Activated naive CD4-positive, alpha-beta T cell treated with anti-CD3 and anti-CD28 coated beads, Interleukin-2, amount 50 U/mL, for 24 hours (primary cell): ENCODE results near the gene ELF3.
"Not testable (repeated sequence)": the region's sequence is repeated elsewhere in the genome, so short reads cannot be mapped to it uniquely, and the experiment has no call there.

Source experiments
- H3K27ac Mint-ChIP-seq: one replicate; pipeline ENCODE4 v1.8.0; 2021; ENCODE audit warnings: mild to moderate bottlenecking, mixed read lengths
- H3K27me3 Mint-ChIP-seq: one replicate; pipeline ENCODE4 v1.8.0; 2021; ENCODE audit warnings: mixed read lengths
- H3K36me3 Mint-ChIP-seq: one replicate; pipeline ENCODE4 v1.8.0; 2021; ENCODE audit warnings: mixed read lengths
- H3K4me1 Mint-ChIP-seq: one replicate; pipeline ENCODE4 v1.8.0; 2021; ENCODE audit warnings: mixed read lengths
- H3K4me3 Mint-ChIP-seq: one replicate; pipeline ENCODE4 v1.8.0; 2021; ENCODE audit warnings: mild to moderate bottlenecking, mixed read lengths
- H3K9me3 Mint-ChIP-seq: one replicate; pipeline ENCODE4 v1.8.0; 2021; ENCODE audit warnings: mixed read lengths

The ELF3 gene

DNA sequence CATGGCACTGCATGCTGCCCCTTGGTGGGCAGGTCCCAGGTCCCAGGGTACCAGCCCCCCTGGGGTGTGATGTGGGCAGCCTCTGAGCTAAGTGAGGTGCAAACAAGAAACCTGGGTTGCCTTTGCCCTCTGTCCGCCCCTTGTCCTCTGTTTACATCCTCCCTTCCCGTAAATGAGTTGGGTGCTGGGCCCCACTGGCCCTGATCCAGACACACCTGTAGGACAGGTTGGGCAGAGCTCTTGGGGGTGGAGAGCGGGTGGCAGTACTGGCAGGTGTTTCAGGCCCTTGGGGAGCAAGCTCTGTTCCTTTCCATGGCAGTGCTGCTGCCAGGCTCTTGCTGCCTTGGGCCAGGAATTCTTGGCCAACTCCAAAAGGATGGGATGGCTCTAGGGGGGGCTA, 35.8 kb downstream of the ELF3 start:
- Mint-ChIP-seq H3K36me3 (no peaks in the 10 kb centered on the region), H3K9me3 (no peaks in the 10 kb centered on the region), H3K27ac (no peak overlapping the region), H3K4me3 (no peak overlapping the region), H3K4me1 (no peaks in the 10 kb centered on the region), H3K27me3 (no peaks in the 10 kb centered on the region)

DNA sequence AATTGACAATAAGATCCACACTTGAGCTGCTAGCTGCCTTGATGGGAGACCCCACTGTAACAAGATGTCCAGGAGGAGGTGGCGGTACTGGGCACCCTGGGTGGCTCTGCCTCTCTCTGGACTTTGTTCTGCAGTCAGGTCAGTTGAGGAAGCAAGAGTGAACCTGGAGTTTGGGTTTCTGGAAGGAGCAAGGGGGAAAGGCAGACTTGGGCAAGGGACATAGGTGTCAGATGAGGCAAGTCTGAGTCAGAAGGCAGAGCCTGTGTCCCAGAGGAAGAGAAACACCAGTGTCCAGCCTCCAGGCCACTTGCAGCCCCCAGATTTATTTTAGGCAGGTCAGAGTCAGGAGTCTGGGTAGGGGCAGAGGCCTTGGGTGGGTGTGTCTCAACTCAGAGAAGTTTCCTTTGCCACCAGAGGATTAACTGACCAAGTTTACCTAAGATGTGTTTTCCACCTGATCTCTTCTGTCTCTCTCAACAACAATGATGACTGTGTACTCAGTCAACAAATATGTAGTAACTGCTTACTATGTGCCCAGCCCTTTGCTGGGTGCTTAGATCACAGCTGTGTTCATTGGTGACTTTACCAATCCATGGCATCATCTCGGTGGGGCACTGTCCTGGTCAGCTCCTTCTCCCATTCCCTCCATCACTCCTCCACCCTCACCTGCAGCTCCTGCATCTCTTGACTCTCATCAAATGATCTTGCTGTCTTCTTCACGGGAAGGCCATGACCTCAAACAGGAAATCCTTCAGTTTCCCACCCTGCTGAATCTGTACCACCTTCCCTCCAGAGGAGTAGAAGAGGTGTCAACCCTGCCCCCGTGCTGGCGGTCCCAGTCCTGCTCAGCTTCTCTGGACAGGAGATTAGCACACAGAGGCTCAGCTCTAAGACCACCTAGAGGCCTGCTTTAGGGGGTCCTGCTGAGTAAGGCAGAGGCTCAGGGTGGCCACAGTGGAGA, 36.6 kb downstream of the ELF3 start:
- Mint-ChIP-seq H3K4me3 (no peak overlapping the region), H3K9me3 (no peaks in the 10 kb centered on the region), H3K27ac (no peak overlapping the region), H3K36me3 (no peaks in the 10 kb centered on the region), H3K4me1 (no peaks in the 10 kb centered on the region), H3K27me3 (no peaks in the 10 kb centered on the region)

DNA sequence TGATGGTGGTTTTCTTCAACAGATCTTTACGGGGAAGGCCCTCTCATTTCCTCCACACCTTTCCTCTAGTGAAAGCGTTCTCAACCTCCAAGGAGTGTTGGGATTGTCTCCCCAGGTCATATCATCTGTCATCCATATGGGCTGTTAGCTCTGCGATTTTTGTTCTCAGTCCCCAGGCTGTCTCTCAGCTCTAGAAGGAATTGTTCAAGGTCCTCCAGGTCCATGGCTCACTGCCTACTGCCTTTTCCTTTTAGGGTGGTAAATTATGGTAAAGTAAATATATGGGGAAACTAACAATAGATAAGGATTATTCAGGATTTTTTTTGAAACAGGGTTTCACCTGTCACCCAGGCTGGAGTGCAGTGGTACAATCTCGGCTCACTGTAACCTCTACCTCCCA, 37.6 kb downstream of the ELF3 start:
- Mint-ChIP-seq H3K27me3 (no peaks in the 10 kb centered on the region), H3K36me3 (no peaks in the 10 kb centered on the region), H3K4me1 (no peaks in the 10 kb centered on the region), H3K27ac (no peak overlapping the region), H3K4me3 (no peak overlapping the region), H3K9me3 (no peaks in the 10 kb centered on the region)

DNA sequence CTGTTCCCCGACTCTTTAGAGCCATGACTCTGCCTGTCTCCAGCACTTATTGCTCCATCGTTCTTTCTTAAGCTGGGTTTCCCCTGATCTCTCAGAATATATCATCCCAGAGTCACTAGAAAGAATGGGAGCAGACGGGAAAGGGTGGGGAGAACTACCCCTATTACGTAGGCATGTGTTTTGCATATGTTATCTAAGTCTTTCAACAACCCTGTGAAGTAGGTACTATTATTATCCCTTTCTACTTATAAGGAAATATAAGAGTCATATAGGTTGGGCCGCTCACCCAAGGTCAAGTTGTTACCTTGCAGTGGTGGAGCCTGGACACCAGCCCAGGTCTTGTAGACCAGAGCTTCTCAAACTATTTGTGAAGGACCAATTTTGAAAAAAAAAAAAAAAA, 38.7 kb downstream of the ELF3 start:
- Mint-ChIP-seq H3K36me3 (no peaks in the 10 kb centered on the region), H3K27me3 (no peaks in the 10 kb centered on the region), H3K27ac (no peak overlapping the region), H3K4me3 (no peak overlapping the region), H3K4me1 (no peaks in the 10 kb centered on the region), H3K9me3 (no peaks in the 10 kb centered on the region)

DNA sequence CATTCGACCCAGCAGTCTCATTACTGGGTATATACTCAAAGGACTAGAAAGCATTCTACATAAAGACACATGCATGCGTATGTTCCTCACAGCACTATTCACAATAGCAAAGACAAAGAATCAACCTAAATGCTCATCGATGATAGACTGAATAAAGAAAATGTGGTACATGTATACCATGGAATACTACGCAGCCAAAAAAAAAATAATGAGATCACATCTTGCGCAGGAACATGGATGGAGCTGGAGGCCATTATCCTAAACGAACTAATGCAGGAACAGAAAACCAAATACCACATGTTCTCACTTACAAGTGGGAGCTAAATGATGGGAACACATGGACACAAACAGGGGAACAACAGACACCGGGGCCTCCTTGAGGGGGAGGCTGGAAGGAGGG, 43.7 kb downstream of the ELF3 start:
- Mint-ChIP-seq H3K36me3 (no peaks in the 10 kb centered on the region), H3K9me3 (no peaks in the 10 kb centered on the region), H3K27ac (no peak overlapping the region), H3K4me1 (no peaks in the 10 kb centered on the region), H3K27me3 (no peaks in the 10 kb centered on the region), H3K4me3 (no peak overlapping the region)

DNA sequence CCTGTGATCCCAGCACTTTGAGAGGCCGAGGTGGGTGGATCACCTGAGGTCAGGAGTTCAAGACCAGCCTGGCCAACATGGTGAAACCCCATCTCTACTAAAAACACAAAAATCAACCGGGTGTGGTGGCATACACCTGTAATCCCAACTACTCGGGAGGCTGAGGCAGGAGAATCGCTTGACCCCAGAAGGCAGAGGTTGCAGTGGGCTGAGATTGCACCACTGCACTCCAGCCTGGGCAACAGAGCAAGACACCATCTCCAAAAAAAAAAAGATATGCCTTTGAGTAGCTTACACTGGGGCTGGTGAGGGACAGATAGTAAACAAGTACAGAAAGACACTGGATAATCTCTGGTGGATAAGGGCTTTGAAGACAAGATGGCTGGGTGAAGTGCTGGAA, 44.3 kb downstream of the ELF3 start:
- not testable (repeated sequence) for H3K27ac Mint-ChIP-seq, H3K27me3 Mint-ChIP-seq, H3K9me3 Mint-ChIP-seq, H3K36me3 Mint-ChIP-seq, H3K4me3 Mint-ChIP-seq, H3K4me1 Mint-ChIP-seq

DNA sequence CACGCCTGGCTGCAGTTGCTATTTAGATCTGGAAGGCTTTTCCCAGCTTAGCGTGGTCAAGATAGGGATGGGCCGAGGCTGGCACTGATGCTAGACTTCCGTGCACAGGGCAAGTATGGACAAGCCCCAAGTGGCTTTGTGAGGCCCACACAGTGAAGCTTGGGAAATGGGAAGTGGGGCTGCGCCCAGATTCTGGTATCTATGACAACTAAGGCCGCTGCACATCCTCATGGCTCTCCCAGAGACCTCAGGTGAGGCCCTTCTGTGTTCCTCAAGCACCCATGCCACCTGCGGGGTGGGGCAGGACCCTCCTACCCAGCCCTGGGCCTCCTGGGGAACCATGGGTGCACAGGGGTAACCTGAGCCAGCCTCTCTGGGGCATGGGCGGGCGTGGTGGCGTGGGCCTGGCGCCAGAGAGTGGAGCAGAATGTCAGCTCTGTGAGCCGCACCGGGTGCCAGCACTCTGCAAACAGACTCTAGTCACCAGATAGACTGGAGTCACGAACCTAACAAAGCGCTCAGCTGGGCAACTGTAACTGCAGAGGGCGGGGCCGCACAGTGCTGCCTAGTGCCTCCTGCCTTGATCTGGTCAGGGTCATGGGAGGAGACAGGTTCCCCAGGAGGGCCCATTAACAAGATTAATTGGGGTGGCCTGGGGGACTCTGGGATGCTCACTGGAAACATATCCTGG, 46.4 kb downstream of the ELF3 start:
- Mint-ChIP-seq H3K27me3 (no peaks in the 10 kb centered on the region), H3K27ac (no peak overlapping the region), H3K4me1 (no peaks in the 10 kb centered on the region), H3K36me3 (no peaks in the 10 kb centered on the region), H3K9me3 (no peaks in the 10 kb centered on the region), H3K4me3 (no peak overlapping the region)

DNA sequence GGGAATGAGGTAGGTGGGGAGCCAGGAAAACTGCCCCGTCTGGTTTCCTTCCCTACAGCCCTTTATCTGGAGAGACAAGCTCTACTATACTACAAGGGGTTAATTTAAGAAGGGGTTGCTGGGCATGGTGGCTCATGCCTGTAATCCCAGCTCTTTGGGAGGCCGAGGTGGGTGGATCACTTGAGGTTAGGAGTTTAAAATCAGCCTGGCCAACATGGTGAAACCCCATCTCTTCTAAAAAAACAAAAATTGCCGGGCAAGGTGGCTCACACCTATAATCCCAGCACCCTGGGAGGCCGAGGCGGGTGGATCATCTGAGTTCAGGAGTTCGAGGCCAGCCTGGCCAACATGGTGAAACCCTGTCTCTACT, 46.9 kb downstream of the ELF3 start:
- not testable (repeated sequence) for H3K4me1 Mint-ChIP-seq, H3K4me3 Mint-ChIP-seq, H3K27ac Mint-ChIP-seq, H3K9me3 Mint-ChIP-seq, H3K27me3 Mint-ChIP-seq, H3K36me3 Mint-ChIP-seq

DNA sequence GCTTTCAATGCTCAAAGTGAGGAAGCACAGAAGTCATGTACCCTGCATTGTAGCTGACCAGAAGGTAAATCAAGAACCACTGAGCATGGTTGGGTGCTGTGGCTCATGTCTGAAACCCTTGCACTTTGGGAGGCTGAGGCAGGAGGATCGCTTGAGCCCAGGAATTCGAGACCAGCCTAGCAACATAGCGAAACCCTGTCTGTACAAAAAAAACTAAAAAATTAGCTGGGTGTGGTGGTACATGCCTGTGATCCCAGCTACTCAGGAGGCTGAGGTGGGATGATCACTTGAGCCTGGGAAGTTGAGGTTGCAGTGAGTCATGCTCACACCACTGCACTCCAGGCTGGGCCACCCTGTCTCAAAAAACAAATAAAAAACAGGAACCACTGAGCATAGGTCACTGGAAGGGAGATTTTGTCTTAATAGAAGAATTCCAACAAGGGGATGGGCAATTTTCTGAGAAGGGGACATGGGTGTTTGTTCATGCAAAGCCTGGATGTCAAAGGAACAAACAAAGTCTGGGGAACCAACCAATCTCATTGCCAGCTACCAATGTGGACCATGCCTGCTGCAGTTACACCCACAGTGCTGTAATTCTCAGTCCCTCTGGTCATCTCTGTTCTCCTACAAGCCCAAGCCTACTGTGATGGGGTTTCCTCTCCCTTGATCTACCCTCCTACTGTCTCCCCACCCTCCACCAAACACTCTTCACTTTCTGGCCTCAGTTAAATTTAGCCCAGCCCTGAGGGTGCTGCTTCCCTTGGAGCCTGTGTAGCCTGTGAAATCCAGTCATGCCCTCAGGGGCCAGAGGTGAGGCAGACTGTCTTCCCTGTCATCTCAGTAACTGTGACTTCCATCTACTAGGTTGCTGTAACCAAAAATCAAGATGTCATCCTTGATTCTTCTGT, 47.9 kb downstream of the ELF3 start:
- peaks cover 2% of the 10 kb centered on the region for H3K27me3 Mint-ChIP-seq
- H3K27ac Mint-ChIP-seq, result no peak overlapping the region
- no peaks in the 10 kb centered on the region for H3K4me1 Mint-ChIP-seq
- no peaks in the 10 kb centered on the region for H3K9me3 Mint-ChIP-seq
- H3K4me3 Mint-ChIP-seq, result no peak overlapping the region
- no peaks in the 10 kb centered on the region for H3K36me3 Mint-ChIP-seq

DNA sequence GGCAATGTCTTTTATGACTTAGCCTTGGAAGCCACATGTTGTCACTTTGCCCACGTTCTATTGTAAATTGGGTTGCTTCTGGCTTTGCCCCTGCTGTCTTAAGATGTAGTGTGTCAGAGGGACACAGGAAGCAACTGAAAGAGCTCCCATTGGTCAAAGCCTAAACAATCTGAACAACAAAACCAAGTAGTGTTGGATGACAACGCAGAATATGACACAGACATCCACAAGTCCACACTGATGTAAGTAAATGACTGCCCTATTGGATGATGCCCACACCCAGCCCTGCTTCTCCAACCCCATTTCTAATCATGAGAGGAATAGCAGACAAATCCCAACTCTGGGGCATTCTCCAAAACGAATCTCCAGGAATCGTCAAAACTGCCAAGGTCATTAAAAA, 50.7 kb downstream of the ELF3 start:
- no peaks in the 10 kb centered on the region for H3K9me3 Mint-ChIP-seq
- H3K36me3 Mint-ChIP-seq, result no peaks in the 10 kb centered on the region
- H3K4me1 Mint-ChIP-seq, result no peaks in the 10 kb centered on the region
- H3K4me3 Mint-ChIP-seq, result no peak overlapping the region
- peaks cover 2% of the 10 kb centered on the region for H3K27me3 Mint-ChIP-seq
- H3K27ac Mint-ChIP-seq, result no peak overlapping the region

DNA sequence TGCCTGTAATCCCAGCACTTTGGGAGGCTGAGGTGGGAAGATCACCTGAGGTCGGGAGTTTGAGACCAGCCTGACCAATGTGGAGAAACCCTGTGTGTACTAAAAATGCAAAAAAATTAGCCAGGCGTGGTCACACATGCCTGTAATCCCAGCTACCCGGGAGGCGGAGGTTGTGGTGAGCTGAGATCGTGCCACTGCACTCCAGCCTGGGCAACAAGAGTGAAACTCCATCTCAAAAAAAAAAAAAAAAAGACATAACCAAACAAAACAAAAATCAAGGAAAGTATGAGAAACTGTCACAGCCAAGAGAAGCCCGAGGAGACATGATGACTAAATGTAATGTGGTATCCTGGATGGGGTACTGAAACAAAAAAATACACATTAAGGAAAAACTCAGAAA, 51.4 kb downstream of the ELF3 start:
- not testable (repeated sequence) for H3K27ac Mint-ChIP-seq, H3K36me3 Mint-ChIP-seq, H3K4me3 Mint-ChIP-seq, H3K27me3 Mint-ChIP-seq, H3K4me1 Mint-ChIP-seq, H3K9me3 Mint-ChIP-seq

DNA sequence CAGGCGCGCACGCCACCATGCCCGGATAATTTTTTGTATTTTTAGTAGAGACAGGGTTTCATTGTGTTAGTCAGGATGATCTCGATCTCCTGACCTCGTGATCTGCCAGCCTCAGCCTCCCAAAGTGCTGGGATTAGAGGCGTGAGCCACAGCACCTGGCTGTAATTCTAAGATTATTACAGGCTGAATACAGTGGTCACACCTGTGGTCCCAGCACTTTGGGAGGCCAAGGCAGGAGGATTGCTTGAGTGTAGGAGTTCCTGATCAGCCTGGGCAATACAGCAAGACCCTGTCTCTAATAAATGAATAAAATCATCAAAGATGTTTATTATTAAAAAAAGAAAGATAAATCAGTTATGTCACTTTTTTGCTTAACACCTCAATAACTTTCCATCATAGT, 52.2 kb downstream of the ELF3 start:
- H3K9me3 Mint-ChIP-seq, H3K4me3 Mint-ChIP-seq, H3K27me3 Mint-ChIP-seq, H3K4me1 Mint-ChIP-seq, H3K36me3 Mint-ChIP-seq, H3K27ac Mint-ChIP-seq: not testable (repeated sequence)

DNA sequence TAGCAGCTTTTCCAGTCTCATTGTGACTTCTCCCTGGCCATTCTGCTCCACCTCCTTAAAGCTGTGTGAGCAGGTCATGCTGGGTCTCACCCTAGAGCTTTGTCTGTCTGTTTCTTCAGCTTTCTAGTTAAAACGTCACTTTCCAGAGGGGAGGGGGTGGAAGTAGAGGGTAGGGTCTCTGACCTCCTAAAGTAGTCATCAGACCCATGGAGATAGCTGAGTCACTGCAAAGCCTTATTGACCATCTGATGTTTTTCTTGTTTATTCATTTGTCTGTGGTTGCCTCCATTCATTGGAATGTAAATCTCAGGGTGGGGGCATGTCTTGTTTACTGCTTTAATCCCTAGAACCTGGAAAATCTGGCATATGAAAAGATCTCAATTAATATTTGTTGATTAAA, 52.7 kb downstream of the ELF3 start:
- Mint-ChIP-seq H3K4me3 (no peak overlapping the region), H3K4me1 (no peaks in the 10 kb centered on the region), H3K27me3 (peaks cover 2% of the 10 kb centered on the region), H3K27ac (no peak overlapping the region), H3K36me3 (no peaks in the 10 kb centered on the region), H3K9me3 (no peaks in the 10 kb centered on the region)

DNA sequence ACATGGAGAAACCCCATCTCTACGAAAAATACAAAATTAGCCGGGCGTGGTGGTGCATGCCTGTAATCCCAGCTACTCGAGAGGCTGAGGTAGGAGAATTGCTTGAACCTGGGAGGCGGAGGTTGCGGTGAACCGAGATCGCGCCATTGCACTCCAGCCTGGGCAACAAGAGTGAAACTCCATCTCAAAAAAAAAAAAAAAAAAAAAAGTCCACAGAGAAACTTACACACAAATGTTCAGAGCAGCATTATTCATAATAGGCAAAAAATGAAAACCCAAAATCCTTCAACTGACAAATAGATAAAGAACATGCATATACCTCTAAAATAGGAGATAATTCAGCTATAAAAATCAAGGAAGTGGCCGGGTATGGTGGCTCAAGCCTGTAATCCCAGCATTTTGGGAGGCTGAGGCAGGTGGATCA, 54.5 kb downstream of the ELF3 start:
- not testable (repeated sequence) for H3K9me3 Mint-ChIP-seq, H3K4me3 Mint-ChIP-seq, H3K27me3 Mint-ChIP-seq, H3K27ac Mint-ChIP-seq, H3K36me3 Mint-ChIP-seq, H3K4me1 Mint-ChIP-seq
